ENCODE data around the gene CNPY1.

- no peak for TF ChIP-seq CTCF (IDR thresholded peaks at IDR 0.05)
- no peak for TF ChIP-seq POLR2AphosphoS5 (IDR thresholded peaks at IDR 0.05; ENCODE audit: insufficient read depth in 1 of 2, low read depth in 1 of 2)
Measured at GRCh38 chr7:155580367-155580766, 34.0 kb upstream of the CNPY1 start.

All from vagina (tissue), 2 donors.